GM21619 (cell line): ENCODE data around the gene DNM2.

Experiments
- ATAC-seq: cut with Tn5 transposase; IDR thresholded peaks from one replicate; pipeline ENCODE4 v1.9.1; 2021; ENCODE audit not compliant: unreplicated experiment

The DNM2 gene

DNA sequence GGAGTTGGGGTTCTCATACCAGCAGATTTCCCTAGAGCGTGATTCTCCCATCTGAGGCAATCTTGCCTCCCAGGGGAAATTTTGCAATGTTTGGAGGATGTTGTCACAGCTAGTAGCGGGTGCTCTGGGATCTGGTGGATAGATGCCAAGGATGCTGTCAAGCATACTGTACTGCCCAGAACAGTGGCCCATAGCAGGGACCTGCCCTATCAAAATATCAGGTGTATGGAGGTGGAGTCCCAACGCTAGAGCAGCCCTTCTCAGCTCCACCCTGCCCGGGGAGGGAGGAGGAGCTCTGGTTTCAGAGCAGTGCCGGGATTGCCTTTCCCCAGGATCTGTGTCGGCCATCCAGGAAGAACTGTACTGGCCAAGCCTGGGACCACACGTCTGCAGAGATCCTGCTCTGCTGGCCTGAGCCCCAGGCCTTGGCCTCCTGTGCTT lies 27.5 kb upstream of the DNM2 start:
- ATAC-seq, result no peak

DNA sequence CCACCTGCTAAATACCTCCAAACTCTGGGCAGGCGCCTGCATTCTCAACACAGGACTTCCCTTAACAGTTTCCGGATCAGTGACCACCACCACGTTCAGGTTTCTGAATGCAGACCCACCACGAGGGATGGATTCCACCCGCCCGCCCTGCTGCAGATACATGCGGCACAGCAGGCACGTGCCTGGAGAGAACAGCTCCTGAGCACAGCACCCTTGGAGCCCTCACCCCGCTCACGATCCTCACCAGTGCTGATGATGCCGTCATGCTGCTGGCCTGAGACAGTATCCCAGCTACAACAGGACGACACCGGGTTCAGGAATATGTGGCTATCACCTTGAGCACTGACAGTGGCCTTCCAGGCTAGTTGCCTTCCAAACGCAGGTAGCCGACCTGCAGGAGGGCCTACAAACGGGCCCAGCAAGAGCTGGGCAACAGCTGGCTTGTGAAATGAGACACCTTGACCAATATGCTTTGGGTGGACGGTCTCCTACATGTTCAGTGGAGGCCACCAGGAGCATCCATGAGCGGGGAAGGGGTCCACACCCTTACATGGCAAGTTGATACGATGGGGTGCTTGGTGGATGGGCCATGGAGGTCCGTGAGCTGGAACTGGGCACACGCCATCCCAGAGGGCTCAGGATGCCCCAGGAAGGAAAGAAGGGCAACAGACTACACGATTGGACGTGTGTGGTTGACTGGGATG lies 26.5 kb upstream of the DNM2 start:
- no peak for ATAC-seq

DNA sequence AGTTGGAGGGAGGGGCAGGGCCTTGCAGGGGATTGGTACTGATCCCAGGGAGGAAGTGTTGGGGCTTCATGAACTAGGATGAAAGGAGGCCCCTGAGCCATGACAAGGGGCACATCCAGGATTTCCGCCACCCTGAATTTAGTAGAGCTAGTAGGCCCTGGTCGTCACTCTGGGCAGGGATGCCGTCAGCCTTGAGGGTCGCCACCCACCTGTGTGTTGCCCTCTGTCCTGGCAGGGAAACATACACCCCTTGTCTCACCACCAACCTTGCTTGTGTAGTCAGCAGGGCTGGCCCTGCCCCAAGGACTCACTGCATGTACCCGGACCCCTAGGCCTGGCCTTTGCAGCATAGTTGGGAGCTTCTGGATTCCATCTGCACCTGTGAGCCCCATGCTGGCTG lies 26.0 kb upstream of the DNM2 start:
- no peak for ATAC-seq

DNA sequence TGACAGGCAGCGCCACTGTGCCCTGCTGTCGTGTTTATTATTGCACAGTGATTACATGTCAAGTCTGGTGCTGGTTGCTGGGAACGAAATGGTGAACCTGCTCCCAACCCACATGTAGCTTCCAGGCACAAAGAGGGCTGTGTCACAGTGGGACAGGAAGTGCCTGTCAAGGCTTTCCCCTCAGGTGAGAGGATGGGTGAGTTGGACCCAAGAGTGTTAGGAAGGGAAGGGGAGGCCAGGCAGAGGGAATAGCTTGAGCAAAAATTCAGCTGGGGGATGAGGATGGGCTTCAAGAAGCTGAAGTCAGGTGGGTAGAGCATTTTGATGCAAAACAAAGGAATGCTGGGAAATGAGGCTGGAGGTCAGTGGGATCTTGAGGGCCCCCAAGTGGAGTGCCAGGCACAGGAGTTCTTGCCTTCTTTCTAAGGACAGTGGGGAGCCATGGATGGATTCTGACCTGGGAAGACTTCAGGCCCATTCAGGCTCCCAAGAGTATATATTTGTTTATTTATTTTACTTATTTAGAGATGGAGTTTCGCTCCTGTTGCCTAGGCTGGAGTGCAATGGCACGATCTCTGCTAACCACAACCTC lies 25.1 kb upstream of the DNM2 start:
- no peak for ATAC-seq

DNA sequence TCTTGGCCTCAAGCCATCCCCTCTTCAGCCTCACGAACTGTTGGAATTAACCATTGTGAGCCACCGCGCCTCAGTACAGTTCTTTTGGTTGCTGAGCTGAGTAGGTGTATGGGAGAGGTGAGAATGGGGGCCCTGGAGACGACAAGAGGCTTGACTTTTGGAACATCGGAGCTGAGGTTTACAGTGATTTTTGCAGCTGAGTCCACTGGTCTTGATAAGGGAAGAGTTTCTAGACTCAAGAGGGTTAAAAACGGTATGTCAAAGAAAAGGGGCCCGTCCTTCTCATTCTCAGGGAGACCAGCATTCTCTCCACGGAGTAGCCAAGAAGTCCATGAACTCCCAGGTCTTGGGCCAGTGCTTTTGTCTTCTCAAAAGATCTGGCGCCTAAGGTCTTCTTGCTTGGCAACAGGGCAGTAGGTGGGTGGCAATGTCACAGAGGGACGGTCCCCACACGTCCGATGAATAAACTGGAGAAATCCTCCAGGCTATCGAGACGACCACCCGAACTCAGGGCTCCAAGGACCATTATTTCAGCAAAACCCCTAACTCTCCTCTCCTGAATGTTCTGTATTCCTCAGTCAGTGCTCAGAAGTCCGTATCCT lies 23.1 kb upstream of the DNM2 start:
- no peak for ATAC-seq

DNA sequence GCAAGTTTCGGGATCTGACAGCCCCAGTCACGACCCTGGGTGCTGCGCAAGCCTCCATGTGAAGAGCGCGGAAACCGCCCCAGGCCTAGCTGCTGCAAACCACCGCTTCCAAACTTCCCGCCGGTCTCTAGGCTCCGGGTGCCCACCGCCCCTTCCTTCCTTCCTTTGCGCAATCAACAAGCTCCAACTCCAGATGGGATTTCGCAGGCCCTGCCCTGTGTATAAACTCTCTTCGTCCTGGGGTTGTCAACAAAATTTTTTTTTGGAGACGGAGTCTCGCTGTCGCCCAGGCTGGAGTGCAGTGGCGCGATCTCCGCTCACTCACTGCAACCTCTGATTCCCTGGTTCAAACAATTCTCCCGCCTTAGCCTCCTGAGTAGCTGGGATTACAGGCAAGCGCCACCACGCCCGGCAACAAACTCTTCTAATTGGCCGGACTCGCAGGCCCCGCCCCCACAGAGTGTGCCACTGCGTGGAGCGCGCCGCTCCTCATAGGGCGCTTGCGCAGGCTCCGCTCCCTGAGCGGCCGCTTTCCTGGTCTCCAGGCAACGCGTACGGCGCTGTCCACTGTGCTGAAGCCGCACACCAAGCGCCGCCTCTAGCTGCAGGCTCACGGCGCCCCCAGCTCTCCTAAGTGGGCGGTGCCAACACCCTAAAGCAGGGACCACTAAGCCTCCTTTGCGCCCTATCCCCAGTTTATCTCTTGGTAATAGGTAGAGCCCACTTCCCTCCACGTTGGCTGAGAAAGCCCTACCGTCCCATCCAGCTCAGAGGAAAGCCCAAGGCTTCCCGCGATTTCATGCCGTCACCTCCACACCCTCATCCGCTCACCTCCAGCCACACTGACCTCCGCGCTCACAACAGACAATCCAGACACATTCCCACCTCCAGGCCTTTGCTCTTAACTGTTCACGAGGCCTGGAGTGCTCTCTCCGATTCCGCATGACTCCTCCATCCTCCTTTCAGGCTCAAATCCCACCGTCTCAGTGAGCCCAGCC lies 22.2 kb upstream of the DNM2 start:
- ATAC-seq, result peak; percentile 60

DNA sequence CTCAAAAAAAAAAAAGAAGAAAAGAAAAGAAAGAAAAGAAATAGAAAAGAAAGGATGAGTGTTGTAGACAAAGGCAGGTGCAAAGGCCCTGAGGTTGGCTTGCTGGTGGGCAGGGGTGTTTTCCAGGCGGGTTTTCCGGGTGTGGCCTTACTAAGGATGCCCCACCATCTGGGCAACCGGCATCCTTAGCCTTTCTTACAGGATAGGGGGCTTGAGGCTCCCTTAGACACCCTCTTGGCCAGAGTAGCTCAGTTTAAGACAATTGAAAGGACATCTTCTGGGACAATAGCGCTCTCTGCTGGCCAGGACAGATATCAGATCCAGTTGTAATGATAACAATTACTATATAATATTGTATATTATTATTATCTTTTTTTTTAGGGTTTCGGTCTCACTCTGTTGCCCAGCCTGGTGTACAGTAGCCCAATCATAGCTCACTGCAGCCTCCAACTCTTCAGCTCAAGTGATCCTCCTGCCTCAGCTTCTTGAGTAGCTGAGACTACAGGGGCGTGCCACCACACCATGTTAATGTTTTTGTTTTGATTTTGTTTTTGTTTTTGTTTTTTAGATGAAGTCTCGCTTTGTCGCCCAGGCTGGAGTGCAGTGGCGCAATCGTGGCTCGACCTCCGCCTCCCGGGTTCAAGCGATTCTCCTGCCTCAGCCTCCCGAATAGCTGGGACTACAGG lies 18.1 kb upstream of the DNM2 start:
- ATAC-seq, result no peak

DNA sequence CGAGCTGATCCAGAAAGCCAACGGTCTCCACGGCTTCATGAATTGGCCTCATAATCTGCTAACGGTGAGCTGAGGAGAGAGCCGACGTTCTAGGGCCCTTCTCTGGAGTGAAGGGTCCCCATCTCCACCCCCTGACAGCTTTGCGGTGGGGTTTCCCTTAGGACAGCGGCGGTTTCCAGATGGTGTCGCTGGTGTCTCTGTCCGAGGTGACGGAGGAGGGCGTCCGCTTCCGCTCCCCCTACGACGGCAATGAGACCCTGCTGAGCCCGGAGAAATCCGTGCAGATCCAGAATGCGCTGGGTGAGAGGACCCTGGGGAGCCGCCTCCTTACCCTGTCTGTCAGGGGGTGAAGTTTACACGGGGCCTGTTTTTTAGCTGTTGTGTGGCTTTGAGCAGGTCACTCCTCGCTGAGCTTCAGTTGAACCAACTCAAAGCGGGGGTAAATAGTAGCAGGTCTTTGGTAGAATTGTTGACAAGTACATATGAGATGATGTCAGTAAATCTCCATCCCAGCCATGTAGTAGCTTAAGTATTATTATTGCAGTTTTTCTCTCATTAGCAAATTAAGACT lies 15.8 kb upstream of the DNM2 start:
- no peak for ATAC-seq

DNA sequence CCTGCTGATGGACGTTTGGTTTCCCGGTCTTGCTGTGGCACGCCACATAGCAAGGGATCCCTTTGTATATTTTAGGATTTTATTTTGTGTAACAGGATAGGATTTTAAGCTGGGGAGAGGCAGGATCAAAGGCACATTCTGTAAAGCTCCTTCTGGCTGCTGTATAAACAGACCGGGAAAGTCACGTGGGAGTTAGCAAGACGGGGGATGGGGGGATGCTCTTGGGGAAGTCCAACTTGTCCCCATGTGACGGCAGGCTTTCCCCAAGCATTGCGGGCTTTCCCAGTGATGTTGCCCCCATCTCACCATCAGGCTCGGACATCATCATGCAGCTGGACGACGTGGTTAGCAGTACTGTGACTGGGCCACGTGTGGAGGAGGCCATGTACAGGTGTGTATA lies 10.9 kb upstream of the DNM2 start:
- no peak for ATAC-seq

DNA sequence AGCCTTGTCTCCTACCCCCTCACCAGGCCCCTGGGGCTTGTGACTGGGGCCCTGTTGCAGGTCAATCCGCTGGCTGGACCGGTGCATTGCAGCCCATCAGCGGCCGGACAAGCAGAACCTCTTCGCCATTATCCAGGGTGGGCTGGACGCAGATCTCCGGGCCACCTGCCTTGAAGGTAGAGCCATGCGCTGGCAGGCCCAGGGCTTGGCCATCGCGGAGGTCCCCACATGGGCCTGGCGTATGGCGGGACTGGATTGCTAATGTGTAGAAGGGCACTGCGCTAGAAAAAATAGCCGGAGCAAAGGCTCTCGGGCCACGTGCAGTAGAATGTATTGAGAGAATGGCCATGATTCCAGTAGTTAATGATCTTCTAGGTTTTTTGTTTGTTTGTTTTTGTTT lies 10.4 kb upstream of the DNM2 start:
- no peak for ATAC-seq

DNA sequence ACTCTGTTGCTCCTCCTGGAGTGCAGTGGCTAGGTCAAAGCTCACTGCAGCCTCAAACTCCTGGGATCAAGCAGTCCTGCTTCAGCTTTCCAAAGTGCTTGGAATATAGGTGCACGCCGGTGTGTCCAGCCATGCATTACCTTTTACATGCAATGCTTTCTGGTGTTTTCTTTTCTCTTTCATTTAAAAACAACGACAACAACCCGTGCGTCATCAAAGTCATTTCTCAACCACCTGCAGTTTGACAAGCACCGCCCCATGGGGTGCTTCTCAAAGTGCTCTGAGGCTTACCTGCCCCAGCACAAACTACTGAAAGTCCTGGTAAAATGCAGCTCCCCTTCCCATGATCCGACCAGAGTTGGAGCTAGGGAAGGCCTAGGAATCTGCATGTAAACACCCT lies 9.6 kb upstream of the DNM2 start:
- no peak for ATAC-seq

DNA sequence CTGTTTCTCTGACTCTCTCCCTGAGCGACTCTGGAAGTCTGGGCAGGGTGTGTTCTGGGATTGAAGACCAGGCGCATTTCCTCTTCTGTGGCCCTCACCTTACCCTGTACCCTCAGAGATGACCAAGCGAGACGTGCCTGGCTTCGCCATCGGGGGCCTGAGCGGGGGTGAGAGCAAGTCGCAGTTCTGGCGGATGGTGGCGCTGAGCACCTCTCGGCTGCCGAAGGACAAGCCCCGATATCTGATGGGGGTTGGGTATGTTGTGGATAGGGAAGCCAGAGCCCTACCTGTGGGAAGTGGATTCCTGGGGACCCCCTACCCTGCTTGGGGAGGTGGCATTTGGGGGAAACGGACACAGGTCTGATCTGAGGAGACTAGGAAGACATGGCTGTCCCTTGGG lies 5.8 kb upstream of the DNM2 start:
- ATAC-seq, result no peak

DNA sequence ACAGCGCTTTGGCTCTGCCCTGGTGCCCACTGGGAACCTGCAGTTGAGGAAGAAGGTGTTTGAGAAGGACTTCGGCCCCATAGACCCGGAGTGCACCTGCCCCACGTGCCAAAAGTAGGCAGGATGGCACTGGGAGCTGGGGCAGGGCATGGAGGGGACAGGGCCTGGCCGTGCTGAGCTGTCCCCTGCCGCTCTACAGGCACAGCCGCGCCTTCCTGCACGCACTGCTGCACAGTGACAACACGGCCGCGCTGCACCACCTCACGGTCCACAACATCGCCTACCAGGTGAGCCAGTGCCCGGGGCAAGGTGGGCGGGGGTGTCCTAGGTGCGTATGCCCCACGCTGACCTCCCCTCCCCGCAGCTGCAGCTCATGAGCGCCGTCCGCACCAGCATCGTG lies 5.1 kb upstream of the DNM2 start:
- no peak for ATAC-seq

DNA sequence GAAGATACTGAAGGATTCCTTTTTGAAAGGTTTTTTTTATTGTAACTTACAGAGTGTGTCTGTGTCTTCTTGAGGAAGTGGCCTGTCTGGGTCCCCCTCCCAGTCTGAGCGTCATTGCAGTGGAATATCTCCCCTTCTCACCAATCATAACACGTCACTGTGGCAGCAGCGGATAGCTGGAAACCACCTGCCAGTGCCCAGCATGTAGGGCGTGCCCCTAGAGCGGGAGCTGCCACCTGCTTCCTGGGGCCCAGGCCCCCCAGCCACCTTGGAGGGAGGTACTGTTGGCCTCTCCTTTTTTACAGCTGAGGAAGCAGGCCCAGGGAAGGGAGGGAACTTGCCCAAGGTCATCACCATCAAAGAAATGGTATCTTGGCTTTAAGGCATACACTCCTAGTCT lies 4.6 kb upstream of the DNM2 start:
- ATAC-seq, result no peak

DNA sequence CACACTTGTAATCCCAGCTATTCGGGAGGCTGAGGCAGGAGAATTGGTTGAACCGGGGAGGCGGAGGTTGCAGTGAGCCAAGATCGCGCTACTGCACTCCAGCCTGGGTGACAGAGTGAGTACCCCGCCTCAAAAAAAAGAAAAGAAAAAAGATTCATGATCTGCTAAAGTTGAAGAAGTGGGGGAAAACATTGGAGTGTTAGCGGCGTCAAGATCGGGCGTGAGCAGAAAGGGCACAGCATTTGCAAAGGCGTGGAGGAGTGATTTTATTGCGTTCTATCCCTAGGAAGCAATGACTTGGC lies 874 bp upstream of the DNM2 start:
- no peak for ATAC-seq

DNA sequence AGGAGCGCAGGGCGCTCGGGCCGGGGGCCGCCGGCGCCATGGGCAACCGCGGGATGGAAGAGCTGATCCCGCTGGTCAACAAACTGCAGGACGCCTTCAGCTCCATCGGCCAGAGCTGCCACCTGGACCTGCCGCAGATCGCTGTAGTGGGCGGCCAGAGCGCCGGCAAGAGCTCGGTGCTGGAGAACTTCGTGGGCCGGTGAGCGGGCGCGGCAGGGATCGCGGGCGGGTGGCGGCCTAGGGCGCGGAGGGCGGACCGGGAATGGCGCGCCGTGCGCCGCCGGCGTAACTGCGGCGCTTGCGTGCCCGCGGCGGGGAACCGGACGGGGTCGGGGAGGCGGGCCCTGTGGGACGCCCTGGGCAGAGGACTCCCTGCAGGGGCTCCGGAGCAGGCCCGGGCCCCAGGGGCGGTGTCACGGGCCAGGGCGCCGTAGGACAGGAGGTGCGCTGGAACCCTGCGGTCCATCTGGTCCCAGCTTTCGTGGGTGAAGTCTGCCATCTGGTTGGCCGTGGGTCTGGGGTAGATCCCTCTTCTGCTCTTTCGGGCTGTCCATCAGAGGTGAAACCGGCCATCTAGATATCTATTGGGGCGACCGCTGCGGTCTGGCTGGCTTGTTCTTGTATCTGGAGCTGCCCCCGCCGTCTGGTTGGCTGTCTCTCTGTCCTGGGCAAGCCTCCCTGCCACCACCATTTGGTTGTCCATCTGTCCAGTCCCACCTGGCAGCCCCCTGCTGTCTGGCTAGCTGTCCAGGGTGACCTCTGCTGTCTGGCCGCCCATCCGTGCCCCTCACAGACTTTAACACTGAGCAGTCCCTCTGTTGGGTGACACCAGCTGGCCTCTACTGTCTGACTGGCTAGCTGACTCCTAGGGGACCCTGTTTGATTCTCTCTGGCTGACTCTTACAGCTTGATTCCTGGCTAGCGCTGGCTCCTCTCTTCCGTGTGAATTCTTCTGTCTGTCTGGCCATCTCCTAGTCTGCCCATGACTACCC lies 622 bp downstream of the DNM2 start:
- peak; percentile 14 for ATAC-seq

DNA sequence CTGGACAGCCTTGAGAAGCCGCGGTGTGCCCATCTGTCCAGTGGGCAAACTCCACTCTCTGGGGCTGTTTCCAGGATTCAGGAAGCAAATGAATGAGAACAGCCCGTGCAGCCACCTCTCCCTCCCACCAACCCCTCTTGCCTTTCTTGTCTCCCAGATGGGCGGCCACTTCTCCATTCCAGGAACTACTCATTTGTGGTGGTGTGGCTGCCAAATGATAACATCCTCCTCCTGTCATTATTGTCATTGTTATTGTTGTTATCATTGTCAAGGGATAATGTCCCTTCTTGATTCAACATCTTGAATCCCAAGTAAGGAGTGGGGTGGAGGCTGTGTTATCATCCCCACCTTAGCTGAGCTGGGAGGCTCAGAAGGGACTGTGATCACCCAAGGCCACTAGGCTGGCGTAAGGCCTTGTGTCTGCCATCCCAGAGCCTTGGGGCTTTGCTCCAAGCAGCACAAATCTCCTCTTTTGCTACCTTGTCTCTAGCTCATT lies 1.6 kb downstream of the DNM2 start:
- ATAC-seq, result no peak

DNA sequence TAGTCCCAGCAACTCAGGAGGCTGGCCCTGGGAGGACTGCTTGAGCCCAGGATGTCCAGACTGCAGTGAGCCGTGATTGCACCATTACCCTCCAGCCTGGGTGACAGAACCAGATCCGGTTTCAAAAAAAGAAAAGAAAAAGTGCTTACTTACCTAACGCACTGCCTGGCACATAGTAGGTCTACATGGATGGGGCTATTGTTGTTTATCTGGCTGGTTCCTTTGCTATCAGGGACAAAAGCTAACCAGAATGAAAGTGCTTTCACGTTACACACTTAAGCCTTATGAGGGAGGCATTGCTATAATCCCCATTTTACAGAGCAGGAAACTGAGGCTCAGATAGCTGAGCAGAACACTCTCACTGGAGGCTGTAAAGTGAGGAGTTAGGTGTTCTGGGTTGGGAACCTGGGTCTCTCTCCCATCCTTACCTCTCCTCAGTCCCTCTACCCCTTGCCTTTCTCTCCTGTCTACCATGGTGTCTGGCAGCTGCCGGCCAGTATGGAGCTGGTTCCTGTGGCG lies 2.8 kb downstream of the DNM2 start:
- ATAC-seq, result no peak

DNA sequence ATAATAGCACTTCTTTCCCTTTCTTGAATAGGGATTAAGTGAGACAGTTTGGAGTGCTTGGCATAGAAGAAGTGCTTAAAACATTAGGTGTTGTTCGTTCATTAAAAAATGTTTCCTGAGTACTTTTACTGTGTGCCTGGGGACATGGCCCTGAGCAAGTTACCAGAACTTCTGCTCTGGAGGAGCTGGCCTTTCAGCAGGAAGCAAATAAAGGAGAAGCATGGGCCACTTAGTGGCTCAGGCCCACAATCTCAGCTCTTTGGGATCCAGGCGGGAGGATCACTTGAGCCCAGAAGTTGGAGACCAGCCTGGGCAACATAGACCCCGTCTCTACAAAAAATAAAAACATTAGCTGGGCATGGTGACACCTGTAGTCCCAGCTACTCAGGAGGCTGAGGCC lies 5.7 kb downstream of the DNM2 start:
- no peak for ATAC-seq
